ENCODE measurements around the gene PPA1.

DNA sequence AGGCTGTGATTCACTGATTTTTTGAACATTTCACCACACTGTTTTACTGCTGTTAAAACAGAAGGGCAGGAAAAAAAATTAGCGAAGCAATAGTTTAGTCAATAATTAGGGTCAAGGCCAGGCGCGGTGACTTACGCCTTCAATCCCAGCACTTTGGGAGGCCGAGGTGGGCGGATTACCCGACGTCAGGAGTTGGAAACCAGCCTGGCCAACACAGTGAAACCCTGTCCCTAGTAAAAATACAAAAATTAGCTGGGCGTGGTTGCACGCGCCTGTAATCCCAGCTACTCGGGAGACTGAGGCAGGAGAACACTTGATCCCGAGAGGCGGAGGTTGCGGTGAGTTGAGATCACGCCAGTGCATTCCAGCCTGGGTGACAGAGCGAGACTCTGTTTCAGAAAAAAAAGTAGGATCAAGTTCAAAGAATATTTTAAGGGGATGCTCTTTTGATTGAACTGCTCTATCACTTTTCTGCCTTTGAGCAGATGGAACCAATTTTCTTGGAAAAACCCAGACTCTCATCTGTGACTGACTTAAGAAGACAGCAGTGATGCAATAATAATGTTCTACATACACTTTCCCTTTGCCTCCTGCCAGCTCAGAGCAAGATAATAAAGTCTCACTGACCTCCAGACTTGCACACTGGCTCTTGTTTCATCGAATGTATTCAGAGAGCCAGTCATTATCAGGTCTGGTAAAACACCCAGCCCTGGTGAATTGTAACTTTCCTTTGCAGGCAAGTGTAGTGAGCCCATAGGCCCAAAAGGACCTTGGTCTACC, 1.6 kb upstream of the PPA1 start:
- TF ChIP-seq MYC (IDR thresholded peaks at IDR 0.05; ENCODE audit: low read depth, low read length), result no peak
- no peak for TF ChIP-seq CTCF (IDR thresholded peaks at IDR 0.05; ENCODE audit: extremely low read depth in 1 of 2, insufficient read depth in 1 of 2, low read depth in 1 of 2, low read length in 2 of 2)
- TF ChIP-seq POLR2AphosphoS5 (IDR thresholded peaks at IDR 0.05; ENCODE audit: insufficient read depth, low read depth, low read length), result no peak
- TF ChIP-seq FOS (IDR thresholded peaks at IDR 0.05; ENCODE audit: borderline replicate concordance, insufficient read depth, low read length), result no peak
- no peak for TF ChIP-seq JUN (IDR thresholded peaks at IDR 0.05; ENCODE audit: borderline replicate concordance, insufficient read depth, insufficient read length, low read depth)
- no peak for TF ChIP-seq MAX (IDR thresholded peaks at IDR 0.05; ENCODE audit: insufficient read depth, insufficient read length)
- no peak for TF ChIP-seq POLR2A (IDR thresholded peaks at IDR 0.05; ENCODE audit: low read depth, low read length)
- no peak for TF ChIP-seq GATA2 (IDR thresholded peaks at IDR 0.05; ENCODE audit: insufficient read depth, insufficient read length, low read depth, low read length)
